Activated CD8-positive, alpha-beta memory T cell treated with anti-CD3 and anti-CD28 coated beads, Interleukin-2, amount 50 U/mL, for 24 hours (primary cell): ENCODE results near the gene PRDM2.
"Not testable (repeated sequence)": the region's sequence is repeated elsewhere in the genome, so short reads cannot be mapped to it uniquely, and the experiment has no call there.

Experiments used
- DNase-seq: peaks from one replicate; pipeline ENCODE4 v3.0.0-alpha.2; 2020; ENCODE audit errors: extremely low read depth

The PRDM2 gene

DNA sequence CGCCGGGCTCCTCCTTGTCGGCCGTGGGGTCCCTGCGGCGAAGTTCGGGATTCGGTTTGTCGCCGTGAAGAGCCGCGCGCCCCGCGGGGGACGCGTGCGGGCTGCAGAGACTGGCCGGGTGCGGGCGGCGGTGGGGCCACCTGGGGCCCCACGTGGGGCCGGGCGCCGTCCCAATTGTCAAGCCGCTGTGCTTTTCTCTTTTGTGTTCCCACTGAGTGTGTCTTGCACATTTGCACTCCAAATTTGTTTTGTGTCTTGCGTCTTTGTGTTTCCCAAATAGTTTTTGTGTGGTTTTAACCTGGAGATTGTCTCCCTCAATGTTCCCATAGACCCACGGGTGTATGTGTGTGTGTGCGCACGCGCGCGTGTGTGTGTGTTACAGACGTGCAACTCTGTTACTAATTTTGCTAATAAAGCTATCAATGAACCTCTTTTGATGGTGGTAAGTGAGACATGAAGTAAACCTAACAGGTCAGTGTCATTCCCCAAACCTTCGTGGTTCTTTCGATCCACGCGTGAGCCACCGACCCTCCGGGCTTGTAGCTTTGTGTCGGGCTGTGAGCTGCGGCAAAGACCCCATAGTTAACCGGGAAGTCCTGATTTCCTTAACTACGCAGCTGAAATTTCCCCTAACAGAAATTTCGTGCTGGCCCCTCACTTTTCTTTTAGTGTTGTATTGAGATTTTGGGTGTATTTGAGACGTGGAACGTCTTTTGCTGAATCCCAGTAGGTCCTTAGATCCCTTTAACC is 708 bp downstream of the PRDM2 start:
- no peak for DNase-seq

DNA sequence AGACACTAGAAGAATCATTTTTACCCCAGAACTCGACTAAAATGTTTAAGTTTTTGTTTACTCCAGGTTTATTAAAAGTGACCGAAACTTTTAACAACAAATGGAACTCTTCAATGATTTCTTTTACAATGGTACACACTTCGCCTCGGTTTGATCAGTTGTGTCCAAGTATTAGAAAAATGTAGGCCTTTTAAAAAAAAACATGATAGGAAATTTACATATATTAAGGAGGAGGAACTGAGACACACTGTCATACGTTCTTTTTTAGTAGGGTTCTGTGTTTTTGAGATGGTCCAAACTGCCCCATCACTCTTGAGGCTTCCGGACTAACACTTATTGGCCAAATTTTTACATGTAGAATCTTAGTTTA is 1.3 kb downstream of the PRDM2 start:
- DNase-seq, result no peak

DNA sequence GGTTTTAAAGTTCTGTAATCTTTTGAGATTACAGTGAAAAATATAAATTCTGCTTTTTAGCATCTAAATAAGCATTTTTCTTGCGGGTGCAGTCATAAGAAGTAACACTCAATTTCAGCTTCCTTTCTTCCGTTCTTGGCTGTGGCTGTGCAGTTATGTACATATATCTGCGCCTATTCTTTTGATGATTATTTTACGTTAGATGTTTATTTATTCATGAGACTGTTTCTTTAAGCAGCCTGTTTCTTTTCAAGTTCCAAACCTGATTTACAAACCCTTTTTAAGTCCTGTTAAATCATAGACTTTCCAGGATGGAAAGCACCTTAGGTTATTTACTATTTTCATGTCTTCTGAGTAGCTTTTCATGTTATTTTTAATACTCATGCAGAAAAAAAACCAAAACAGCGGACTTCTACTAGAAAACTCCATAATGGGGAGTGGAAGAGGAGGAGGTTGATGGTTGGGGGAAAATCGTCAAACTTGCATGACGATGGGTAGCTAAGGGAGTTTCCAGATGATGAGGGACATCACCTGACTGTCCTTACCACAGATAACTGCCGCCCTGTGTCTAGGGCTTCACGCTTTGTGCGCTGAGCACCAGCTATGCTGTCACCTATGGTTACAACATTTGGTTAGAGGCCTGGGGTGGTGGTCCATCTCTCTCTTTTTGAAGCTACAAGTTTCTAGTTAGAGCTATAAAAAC is 2.6 kb downstream of the PRDM2 start:
- no peak for DNase-seq

DNA sequence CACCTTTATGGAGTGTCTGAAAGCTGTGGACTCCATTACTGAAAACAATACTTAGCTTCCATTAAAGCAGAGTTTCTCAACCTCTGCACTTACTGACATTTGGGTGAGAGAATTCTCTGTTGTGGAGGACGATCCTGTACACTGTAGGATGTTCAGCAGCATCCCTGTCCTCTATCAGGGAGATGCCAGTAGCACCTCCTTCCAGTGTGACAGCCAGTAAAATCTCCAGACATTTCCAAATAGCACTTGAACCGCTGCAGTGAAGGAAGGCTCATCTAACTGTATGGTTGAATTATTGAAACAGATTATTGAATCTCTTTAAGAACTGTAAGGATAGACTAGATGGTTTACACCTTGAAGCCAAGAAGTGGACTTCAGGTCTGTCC is 3.1 kb downstream of the PRDM2 start:
- no peak for DNase-seq

DNA sequence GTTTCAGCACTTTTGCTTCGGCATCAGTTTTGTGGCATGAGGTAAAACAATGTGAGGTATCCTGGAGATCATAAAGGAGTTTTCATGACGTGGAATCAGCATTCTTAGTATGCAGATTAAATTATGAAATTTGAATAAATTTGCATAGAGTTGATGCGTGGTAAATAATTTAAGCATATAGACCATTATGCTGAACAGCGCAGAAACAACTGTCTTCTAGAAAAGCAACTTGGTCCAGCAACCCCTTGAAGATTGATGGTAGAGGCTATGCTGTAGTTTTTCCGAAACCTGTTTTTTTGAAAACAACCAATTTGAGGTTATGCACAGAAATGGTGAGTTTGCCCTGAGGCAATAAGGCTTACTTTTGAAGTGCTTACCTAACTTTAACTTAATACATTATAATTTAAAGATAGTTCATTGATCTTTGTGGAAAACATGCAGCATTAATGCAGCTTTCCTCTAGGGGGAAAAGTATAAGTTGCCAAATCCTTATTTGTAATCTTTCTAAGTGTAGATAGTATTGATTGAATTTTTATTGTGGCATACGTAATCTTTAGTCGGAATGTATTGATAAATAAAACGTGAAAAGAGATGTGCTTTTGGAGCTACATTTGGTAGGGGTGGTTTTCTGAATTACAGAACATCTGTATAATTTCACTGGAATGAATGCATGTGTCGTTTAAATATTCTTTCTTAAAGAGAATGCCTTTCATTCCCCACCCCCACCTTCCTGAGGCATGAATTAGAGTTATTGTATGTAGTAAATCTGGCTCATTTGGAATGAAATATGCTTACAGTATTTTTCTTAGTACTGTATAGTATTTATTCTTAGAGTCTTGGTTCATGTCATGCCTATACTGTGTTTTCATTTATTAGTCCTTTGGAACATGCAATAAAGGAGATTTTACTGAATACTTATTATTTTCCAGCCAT is 3.8 kb downstream of the PRDM2 start:
- DNase-seq, result no peak

DNA sequence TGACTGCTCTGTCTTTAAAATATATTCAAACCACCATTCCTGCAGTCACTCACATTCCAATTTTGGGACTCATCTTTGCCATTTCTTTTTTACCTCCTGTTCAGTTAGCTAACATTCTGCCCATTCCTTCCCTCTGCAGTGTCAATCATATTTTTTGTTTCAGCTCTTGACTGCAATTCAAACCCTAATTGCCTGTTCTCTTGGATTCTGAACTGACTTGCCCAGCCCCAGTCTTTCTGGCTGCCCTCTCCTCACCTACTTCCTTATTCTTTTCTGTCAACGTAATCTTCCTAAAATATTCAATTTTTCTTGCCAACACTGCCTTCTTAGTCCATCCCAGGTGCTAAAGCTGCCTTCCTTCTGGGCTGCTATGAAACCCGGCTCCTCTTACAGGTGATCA is 6.1 kb downstream of the PRDM2 start:
- DNase-seq, result no peak

DNA sequence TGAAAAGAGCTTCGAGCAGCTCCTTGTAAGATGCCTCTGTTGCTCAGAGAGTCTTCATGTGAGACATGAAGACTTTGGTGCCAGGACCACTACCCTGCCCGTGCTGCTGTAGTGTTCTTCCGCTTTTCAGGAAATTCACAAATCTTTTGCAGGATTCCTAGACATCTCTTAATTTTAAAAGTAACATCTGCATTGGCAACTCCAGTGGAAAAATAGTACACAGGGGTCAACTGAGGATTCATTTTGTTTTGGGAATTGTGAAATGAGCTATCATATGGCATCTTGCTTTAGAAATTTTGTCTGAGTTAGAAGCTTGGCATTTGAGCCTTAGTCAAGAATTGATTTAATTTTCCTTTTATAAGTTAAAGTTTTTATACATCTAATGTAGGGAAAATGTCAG is 7.2 kb downstream of the PRDM2 start:
- DNase-seq, result no peak

DNA sequence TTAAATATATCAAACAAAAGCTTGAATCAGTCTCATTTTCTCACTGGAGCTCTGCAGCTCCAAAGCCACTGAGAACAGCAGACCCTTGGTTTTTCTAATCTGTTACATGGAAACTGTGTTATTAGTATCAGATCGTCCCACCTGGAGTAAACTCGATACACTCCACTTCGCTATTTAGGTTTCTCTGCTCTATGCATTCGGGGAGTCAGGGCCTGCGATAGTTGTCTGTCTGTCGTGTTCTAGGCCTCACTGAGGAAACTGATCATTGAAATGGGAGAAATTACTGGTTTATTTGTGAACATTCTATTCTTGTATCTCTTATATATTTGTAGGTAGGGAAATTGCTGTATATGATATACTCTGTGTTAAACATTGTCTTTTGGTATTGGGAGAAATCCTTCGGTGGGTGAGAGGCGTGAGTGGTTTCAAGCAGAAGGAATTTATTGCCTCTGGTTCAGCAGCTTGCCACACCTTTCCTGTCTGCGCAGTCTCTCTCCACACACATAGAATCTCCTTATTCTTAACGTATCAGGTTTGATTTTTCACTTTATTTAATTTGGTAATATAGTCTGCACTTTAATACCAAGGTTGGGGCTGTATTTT is 8.5 kb downstream of the PRDM2 start:
- DNase-seq, result no peak

DNA sequence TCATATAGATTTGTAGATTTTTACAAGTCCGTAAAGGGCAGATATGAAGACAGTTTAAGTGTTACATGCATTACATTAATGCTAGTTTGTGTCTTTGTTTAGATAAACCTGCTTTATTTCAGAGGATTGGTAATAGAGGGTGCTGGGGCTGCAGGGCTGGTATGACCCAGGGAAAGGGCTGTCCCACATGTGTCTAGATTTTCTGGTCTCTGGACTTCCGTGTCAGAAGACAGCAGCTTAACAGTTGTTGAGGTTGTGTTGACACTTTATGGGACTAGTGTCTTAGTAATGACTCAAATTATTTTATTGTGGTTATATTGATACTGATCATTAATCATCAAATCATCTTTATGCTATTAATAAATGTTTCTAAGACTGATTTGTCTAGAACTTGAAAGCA is 10.1 kb downstream of the PRDM2 start:
- DNase-seq, result no peak

DNA sequence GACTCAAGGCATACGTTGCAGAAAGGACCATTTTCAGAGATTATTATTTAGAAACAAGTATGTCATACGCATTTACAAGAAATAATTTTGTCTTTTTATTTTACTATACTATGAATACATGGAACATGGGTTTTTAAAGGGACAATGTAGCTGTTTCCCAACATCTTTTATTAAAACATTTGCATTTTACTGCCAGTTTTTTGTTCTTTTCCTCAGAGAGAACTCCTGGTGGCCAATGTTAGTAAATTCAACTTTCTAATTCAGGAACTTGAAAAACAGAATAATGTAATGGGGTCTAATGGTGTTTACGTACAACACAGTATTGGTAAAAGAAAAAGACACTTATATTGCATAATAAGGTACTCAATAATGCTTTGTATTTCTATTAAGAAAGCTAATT is 14.9 kb downstream of the PRDM2 start:
- no peak for DNase-seq

DNA sequence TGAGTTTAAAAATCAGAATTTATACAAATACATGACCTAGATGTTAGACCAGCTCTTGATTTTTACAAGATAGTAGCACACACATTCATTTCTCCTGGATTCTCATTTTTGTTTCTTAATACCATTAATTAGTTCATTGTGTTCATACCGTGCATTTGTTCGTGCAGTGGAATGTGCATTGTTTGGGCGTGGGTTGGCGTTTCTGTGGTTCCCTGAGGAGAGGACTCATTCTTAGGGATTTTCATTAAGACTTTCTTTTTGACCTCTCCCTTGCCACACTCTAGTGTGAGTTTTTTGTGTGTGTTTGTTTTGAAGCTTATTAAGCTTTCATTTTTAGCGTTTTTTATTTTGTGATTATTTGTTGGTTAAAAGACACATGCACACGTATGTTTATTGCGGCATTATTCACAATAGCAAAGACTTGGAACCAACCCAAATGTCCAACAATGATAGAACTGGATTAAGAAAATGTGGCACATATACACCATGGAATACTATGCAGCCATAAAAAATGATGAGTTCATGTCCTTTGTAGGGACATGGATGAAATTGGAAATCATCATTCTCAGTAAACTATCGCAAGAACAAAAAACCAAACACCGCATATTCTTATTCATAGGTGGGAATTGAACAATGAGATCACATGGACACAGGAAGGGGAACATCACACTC is 15.8 kb downstream of the PRDM2 start:
- not testable (repeated sequence) for DNase-seq

DNA sequence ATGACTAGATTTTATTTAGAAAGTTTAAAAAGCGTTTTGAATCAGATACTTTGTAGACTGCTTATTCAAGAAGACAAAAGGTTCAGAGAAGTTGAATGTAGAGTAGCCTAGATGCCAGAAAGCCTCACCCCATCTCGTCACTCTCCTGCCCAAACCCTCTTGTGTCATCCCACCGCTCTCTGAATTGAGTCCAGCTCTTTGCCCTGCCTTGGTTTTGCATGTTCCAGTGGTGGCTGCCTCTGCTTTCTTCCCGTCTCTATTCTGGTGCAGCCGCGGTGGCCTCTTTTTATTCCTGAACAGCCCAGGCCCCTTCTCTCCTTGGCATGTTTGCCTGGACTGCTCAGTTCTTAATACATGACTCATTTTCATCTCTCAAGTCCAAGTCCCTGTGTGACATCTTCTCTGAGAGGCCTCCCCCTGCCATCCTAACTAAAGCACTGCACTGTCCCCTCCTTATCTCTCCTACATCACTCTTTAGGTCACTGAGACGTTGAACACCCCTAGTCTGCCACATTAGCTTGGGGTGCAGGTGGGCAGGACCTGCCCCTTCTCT is 22.9 kb downstream of the PRDM2 start:
- no peak for DNase-seq

DNA sequence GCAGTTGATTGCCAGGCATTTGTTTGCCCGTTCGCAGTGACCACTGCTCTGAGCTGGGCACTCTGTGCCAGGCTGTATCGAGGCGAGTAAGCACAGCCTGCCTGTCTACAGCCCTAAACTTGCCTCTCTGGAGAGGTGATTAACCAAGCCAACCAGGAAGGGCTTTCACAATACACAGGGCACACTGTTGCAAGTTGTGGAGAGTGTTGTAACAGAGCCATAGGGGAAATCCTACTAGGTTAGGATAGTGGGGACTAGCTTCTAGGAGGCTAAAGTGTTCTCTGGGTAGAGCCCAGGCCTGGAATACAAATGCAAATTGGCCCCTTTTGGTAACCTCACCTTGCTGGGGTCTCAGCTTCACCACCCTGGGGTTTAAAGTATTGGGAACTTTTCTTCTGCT is 23.8 kb downstream of the PRDM2 start:
- DNase-seq, result no peak

DNA sequence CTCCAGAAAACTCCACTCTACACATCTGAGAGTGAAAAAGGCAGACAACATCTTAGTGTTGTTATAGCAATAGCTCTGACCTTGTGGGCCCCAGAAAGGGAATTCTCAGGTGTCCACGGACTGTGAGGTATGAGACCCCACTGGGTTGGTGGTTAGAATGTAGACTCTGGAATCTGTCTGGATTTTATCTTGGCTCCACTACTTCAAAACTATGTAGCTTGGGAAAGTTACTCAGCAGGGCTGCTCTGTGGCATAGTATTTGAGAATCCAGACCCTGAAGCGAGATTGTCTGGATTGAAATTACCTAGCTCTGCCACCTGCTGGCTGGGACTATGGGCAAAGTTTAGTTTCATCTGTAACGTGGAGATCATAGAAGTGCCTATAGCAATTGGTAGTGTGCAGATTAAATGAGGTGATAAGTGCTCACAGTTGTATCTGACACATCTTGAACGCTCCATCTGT is 25.8 kb downstream of the PRDM2 start:
- DNase-seq, result no peak

DNA sequence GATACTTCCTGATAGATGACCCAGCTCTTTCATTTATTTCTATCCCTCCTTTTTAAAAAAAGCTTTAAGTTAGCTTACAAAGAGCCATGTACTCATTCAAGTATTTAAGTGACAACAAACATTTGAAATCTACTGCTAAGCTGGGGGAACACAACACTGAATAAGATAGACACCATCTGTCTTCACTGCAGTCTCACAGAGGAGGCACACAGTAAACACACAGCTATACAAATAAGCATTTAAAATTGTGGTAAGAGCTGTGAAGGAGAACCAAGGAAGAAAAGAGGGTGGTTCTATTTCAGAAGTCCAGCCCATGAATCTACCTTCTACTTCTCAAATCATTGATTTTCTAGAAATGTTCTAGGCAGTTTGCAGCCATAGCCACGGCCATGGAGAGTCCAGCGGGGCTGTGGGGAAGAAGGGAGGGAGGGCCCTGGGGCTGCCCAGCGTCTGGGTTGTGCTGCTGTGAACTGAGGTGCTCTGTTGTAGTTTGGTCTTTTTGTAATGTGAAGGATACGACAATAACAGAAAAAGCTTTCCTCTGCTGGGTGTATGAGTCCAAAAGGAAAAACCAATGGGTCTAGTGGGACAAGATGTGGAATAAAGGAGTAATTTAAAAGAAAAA is 28.2 kb downstream of the PRDM2 start:
- DNase-seq, result no peak

DNA sequence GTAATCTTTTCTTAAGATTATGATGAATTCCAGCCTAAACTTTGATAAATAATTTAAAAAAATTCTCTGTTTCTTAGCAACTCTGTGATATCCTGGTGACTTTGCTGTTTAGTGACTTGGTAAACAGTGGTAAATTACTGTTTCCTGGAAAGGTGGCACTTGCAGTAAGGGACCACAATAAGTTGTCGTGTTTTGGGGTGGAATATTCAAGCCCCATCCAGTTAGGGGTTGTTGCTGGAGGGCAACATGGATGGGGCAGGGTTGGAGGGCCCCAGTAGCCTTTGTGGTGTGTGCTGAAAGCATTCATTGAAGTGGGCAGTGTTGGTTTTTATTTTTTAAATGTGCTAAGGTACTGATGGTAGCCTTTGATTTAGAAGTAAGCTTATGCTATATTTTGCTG is 30.3 kb downstream of the PRDM2 start:
- DNase-seq, result no peak

DNA sequence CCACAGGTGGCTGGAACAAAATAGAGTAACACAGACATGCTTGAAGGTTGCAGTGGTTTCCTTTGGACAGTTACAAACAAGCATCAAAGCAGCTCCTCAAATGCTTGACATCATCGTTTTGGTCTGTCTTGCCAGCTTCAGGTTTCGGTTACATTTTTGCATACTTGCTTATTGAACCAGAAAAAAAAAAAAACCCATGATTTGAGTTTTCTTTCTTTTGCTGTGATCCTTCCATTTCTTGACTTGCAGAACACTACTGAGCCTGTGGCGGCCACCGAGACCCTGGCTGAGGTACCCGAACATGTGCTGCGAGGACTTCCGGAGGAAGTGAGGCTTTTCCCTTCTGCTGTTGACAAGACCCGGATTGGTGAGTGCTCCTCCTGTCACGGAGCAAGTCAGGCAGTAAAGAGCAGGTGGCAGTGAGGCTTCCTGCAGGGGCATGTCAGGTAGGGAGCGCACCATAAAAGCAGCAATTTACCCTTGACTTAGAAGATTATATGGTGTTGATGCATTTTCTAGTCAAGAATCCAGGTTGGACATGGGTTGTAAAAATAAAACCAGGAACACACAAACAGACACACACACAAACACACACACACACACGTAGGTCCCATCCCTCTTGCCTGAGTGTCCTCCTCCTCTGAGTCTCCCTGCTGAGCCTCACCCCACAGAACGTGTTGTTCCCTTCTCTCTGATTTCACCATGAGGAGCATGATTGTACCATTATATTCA is 30.9 kb downstream of the PRDM2 start:
- peak; percentile 65 for DNase-seq

DNA sequence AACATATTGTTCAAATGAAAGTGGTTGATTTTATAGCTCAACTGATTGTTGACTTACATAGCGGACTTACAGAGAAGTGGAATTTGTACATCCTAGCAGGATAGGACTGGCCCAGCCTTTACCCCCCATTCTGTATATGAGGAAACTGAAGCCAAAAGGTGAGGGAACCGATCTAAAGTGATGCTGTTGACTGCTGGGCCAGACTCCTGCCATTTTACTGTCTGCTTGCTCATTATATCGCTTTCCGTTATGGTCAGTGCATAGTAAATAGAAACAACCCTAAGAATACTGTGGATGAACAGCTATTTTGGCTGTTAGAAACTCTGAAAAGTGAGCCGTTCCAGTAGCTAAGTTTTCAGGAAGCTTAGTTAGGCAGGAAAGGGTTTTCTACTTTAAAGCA is 31.9 kb downstream of the PRDM2 start:
- DNase-seq, result no peak

DNA sequence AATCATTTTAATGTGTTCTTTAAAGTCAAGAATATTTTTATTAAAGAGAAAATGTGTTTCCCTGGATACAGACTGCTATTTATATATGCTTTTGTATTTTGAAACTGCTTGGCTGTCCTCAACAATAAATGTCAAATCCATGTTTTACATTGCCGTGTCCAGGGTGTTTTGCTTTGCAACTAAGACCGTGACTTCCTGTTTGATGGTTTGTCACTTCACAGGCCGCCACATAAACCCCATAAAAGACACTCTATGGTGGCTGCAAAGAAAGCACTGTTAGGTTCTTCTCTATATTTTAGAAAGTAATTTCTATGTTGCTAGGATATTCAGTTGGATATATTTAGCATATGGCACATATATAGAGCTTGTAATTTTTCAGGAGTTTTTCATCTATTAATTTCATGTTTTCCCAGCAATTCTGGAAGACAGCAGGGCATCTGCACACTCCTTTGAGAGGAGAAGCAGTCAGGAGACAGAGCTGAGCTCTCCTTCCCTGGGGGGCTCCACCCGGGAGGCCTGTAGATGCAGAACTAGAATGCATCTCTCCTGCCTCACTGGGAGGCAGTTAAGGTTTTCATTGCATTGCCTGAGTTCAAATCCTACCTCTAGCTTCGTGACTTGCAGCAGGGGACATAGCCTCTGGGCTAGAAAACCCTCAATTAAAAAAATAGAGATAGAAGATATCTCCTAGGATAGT is 33.1 kb downstream of the PRDM2 start:
- no peak for DNase-seq
